Measurements from ENCODE around the gene ETHE1.
"Not testable (repeated sequence)": the region's sequence is repeated elsewhere in the genome, so short reads cannot be mapped to it uniquely, and the experiment has no call there.

ETHE1 gene

DNA sequence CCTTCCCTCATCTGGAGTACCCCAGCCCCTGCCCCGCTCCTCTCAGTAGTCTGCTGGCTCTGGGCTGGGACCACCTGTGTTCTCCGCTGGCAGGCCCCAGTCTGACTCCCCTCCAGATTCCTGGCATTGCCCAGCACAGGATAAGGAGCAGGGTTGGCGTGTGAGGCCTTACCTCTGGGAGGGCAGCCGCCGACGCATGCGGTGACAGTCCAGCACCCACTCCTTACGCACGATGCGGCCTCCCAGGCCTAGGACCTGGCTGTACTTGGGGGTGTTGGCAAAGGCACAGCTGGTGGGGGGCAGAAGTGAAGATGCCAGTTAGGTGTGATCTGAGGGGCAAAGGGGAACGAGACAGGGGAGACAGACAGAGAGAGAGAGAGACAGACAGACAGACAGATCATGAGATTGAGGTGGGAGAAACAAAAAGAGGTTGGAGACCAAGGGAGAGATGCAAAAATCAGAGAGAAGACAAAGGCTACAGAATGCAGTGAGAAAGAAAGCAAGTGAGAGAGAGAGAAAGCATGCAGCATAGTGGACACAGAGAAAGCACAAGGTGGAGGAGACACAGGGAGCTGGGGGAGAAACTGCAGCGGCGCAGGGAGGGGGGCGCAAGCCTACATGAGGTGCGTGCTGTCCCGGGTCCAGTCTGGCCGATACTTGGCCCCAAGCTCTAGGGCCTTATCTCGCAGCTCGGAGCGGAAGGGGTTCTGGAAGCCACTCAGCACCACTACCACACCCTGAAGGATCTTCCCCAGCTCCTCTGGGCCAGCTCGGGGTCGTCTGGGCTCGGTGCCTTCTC lies 24.6 kb upstream of the ETHE1 start:
- DNase-seq: no peak

DNA sequence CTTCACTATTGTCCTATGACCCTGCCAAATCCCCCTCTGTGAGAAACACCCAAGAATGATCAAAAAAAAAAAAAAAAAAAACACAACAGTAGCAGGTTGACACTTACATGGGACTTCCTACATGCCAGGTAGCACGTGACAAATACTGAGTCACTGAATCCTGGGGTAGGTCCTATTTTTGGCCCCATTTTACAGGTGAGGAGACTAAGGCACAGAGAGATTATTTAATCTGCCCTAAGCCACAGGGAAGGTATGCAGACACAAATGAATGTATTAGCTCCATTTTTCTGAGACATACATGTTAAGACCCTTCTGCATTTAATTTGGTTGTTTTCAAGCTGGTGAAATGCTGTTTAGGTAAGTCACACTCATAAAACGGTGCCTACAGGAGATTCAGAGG lies 21.7 kb upstream of the ETHE1 start:
- no peak for DNase-seq

DNA sequence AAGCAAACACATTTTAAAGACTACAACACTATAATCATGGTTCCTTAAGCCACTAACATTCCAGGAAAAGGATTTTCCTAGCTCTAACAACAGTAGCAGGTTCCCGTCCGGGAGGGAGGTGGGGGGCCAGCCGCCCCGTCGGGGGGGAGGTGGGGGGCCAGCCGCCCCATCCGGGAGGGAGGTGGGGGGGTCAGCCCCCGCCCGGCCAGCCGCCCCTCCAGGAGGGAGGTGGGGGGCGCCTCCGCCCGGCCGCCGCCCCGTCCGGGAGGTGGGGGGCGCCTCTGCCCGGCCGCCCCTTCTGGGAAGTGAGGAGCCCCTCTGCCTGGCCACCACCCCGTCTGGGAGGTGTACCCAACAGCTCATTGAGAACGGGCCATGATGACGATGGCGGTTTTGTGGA lies 20.9 kb upstream of the ETHE1 start:
- DNase-seq: not testable (repeated sequence)

DNA sequence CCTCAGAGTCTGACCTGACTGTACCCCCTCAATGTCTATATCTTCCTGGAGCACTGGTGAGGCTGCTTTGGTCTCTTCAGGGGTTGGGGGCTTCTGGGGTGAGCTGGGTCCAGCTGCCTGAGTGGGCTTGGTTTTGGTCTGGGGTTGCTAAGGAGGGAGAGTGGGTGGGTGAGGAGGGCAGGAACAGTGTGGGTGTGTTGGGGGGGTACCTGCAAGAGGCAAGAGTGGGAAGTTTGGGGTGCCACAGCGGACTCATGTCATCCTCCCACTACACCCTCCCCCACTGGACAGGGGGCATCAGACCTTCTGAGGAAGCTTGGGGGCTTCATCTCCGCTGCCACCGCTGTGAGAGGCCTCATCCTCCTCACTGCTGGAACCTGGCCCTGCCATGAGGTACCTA lies 19.6 kb upstream of the ETHE1 start:
- no peak for DNase-seq

DNA sequence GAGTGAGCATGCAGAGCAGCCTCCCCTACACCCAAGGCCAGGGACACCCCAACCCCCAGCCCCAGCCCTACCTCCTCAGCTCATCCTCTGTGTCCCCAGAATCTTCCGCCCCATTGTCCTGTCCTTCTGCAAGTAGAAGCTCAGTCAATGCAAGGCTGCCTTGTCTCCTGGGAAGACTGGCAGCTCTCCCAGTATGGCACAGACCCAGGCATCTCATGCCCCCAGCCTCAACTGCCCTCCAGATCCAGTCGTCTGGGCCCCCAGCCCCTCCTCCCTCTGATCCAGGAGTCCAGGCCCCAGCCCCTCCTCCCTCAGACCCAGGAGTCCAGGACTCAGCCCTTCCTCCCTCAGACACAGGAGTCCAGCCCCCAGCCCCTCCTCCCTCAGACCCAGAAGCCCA lies 19.0 kb upstream of the ETHE1 start:
- no peak for DNase-seq

DNA sequence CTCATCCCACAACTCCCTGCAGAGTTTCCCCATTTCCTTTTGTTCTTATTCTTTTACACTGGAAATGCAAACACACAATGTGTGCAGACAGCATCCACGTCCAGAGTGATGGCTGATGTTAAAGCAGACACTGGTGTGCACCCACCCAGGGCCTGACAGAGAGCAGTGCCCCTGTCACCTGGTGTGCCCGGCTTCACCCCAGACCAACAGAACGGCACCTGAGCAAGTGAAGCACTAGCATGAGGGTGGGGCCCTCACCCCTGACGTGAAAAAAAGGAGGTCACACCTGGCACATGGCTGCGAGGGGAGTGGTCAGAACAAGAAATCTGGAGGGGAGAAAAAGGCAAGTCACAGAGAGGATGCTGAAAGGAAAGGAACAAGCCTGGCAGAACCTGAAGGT lies 18.3 kb upstream of the ETHE1 start:
- DNase-seq: no peak

DNA sequence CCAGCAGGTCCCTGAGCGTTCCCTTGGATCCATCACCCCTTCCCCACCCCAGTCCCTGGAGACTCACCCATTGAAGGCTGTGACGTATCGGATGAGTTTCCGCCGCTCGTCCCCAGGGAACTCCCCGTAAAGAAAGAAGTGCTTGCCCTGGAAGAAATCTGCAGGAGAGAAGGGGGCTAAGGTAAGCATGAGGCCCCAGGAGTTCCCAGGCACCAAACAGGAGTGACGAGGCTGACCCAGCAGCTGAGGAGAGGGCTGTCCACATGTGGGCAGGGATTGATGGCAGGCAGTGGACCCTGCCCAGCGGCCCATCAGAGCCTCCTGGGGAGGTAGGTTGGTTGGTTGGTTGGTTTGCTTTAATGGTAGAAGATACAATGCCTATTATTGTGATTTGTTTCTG lies 17.1 kb upstream of the ETHE1 start:
- no peak for DNase-seq

DNA sequence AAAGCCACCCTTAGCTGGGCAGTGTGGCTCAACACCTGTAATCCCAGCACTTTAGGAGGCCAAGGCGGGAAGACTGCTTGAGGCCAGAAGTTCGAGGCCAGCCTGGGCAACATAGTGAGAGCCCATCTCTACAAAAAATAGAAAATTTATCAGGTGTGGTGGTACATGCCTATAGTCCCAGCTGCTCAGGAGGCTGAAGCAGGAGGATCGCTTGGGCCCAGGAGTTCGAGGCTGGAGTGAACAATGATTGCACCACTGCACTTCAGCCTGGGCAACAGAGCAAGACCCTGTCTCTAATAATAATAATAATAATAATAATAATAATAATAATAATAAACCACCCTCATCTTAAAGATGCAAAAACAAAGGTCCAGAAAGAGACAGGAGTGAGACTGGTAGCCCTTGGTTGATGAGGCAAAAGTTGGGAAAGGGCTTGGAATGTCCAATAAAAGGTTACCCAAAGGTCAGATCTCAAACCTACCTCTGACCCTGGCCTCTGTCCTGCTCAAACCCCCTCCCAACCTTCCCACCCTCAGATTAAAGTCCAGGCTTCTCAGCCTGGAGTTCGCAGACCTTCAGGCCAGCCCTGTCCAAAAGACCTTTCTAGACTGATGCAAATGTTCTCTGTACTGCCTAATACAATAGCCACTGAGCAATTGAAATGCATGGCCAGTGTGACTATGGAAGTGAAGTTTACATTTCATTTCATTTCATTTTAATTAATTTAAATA lies 15.1 kb upstream of the ETHE1 start:
- no peak for DNase-seq

DNA sequence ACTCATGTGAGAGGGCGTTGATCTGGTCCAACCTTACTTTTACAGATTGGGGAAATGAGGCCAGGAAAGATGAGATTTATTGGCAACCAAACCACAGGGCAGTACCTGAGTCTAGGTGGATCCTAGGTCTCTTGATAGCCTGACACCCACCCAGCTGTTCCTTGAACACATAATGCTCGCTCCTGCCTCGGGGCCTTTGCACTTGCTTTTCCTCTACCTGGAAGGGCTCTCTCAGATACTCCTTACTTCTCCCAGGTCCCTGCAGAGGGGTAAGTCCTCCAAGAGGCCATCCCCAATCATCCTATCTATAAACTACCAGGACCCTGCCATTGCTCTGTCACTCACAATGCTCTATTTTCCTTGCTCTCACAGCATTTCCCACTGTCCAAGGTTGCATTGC lies 13.4 kb upstream of the ETHE1 start:
- no peak for DNase-seq

DNA sequence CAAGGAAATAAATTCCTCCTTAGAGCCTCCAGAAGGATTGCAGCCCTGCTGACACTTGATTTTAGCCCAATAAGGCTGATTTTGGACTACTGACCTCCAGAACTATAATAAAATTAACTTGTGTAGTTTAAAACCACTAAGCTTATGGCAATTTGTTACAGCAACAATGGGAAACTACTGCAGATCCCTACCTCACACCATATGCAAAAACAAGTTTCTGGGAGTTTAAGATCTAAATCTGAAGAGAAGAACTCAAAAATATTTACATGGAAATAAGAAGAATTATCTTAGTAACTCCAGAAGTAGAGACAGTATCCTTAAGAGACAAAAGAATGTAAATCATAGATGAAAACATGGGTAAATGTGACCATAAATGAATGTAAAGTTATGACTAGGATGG lies 11.9 kb upstream of the ETHE1 start:
- DNase-seq: no peak

DNA sequence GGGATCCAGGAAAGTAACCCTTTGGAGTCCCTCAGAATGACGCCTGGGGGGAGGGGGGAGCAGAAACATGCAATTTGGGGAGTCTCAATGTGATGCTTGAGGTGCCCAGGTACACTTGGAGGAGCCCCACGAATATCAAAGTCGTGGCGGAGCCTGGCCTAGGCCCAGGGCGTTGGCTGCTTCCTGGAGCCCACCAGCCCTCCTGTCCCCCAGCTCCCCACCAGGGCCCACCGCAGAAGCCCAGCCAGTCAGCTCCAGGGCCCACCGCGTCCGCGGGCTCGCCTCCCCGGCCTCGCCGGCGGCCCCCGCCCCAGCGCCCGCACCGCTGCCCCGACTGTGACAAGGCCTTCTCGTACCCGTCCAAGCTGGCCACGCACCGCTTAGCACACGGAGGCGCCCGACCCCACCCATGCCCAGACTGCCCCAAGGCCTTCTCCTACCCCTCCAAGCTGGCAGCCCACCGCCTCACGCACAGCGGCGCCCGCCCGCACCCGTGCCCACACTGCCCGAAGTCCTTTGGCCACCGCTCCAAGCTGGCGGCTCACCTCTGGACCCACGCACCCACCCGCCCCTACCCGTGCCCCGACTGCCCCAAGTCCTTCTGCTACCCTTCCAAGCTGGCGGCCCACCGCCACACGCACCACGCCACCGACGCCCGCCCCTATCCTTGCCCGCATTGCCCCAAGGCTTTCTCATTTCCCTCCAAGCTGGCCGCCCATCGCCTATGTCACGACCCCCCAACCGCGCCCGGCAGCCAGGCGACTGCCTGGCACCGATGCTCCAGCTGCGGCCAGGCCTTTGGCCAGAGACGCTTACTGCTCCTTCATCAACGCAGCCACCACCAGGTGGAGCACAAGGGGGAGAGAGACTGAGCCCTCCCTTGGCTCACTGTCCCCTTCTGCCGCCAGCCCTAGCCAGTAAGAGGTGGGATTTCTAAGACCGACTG lies 8.1 kb upstream of the ETHE1 start:
- DNase-seq: no peak

DNA sequence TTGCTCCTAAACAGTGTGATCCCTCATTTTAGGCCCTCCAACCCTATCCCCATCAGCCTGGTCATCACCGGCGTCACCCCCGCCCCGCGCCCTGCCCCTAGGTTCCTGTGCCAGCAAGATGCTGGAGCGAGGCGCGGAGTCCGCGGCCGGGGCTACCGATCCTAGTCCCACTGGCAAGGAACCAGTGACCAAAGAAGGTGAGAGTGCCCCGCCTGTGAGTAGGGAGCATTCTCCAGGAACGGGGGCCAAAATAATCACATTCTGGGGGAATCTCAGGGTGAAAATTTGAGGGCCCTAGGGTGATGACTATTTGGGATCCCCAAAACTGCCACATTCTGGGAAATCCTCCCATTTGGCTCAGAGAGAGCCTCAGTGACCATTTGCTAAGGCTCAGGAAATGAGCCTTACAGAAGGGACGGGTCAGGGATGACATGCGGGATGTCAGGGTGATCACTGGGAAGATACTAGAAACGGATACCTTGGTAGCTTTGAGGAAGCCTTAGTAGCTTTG lies 7.4 kb upstream of the ETHE1 start:
- no peak for DNase-seq

DNA sequence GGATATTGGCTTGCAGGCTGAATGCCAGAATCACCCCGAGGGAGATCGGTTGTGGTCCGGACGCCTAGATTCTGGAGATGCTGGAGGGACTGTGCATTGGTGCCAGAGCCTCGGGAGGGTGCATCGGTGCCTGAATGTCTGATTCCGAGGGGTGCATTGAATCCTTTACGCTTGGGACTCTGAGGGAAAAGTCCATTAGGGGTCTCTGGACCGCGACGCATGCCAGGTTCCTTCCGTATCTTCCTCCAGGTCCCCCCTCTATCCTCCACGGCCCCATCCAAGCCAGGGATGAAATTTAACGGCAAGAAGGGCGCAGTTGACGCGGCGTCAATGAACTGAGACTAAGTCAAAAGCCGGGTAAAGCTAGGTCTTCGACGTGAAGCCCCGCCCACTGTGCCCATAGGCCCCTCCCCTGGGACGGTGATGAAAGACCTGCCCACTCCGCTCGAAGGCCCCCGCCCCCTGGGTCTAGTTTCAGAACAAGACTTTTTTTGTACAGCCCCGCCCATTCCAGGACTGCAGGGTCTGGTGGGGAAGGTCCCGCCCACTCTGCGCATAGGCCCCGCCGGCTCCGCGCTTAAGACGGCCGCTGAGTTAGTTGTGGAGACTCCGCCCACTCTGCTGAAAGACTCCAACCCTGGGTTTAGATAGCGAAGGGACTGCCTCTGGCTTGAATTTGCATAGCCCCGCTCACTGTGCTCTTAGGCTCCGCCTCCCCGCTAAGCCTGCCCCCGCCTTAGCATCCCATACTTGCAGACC lies 6.7 kb upstream of the ETHE1 start:
- peak; percentile 96 for DNase-seq

DNA sequence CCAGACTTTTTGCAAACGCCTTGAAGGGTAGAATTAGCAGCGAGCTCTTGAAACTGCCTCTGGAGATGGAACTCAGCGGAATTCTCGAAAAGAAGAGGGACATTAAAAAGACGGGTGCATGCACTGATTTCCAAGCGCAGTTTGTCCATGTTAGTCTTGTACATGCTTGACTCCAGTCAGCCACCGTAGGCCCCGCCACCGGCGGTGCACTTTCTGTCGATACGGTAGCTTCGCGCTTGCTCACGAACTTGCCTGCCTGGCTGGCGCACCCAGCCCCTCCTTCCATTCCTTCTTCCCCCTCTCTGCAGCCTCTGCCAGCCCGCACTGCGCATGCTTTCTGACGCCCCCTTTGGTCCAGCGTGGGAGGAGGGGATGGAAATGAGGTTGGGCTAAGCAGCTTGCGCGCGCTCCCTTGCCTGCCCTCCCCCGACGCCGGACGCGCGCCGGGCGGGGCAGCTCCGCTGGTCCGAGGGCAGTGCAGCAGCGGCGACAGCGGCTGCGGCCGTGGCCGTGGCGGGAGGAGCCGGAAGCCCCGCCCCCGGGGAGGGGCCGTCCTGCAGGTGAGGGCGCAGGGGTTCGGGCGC lies 6.1 kb upstream of the ETHE1 start, which contains the start of gene ZNF575:
Gene ZNF575 (plus strand): TSS at position 227 of the 584 bp plus-strand sequence. CDS start 1,235 bp downstream, outside the sequence.
- DNase-seq: peak; percentile 86

DNA sequence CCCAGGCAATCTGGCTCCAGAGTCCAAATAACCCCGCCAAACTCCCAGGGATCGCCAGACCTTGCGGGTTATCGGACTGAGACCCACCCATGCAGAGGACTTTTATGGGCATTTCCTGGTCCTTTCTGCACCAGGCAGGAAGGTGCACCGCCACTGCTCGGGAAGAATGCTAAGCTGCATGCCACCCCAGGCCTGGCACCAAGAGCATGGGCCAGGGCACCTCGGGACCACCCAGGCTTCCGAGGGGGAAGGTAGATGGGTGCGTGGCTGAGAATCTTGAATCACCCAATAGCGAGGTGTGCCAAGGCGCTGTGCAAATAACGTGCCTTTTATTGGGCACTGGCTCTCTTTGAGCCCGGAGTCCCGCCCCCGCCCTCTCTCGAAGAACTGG lies 5.6 kb upstream of the ETHE1 start:
- no peak for DNase-seq

DNA sequence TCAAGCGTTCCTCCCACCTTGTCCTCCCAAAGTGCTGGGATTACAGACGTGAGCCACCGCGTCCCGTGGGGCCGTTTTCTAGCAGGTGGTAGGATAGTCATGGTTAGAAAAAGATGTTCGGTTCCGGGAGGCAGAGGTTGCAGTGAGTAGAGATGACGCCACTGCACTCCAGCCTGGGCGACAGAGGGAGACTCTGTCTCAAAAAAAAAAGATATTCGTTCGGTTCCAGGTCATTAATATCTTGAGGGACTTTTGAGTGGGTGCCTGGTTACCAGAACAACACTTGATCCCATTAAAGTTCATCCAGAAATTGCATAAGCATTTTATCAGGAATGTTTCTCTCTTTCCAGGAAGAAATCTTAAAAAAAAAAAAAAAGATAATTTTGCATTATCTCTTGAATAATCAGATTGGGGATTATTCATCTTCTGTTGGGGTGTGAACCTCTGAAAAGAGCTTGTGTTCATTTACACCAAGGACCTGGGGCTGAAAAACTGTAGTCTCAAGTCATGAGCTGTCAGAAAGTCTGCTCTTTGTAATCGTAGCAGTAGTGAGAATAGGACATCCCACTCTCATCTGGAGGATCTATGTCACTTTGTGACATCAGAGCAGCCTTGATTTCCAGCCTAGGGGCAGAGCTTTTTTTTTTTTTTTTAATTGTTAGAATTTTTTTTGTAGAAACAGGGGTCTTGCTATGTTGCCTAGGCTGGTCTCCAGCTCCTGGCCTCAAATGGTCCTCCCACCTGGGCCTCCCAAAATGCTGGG lies 1.0 kb upstream of the ETHE1 start:
- no peak for DNase-seq

DNA sequence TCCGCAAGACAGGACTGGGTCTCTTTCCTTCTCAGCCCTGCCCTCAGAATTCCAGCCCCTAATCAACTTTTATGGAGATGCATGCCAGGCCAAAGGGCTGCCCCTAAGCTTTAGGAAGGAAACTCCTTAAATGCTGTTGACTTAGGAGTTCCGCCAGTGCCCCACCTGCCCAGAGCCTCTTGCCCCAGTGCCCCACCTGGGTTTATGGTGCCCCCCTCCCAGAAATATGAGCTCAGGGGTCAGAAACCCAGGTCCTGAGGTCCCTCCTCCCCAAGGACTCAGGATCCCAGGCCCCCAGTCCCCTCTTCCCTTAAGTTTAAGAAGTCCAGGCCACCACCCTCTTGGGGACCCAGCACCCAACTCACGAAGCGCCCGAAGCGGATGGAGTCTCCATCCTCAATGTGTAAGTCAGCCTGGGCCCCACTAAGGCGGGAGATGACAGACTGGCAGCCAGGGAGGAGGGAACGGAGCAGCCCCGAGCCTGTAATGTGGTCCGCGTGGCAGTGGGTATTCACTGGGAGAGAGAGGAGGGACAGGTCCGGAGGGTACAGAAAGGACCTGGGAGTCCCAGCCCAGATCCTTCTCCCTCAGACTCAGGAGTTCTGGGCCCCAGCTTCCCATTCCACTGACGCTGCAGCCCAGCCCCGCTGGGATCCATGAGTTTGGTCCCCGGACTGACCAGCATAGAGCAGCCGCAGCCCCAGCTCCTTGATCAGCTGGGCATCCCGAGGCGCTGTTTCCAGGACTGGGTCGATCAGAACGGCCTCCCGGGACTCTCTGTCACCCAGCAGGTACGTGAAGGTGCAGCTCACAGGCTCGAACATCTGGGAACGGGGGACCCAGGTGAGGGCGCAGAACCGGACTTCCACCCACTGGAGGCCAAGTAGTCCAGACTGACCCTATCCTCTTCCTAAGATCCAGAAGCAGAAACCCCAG lies 897 bp downstream of the ETHE1 start:
- no peak for DNase-seq

DNA sequence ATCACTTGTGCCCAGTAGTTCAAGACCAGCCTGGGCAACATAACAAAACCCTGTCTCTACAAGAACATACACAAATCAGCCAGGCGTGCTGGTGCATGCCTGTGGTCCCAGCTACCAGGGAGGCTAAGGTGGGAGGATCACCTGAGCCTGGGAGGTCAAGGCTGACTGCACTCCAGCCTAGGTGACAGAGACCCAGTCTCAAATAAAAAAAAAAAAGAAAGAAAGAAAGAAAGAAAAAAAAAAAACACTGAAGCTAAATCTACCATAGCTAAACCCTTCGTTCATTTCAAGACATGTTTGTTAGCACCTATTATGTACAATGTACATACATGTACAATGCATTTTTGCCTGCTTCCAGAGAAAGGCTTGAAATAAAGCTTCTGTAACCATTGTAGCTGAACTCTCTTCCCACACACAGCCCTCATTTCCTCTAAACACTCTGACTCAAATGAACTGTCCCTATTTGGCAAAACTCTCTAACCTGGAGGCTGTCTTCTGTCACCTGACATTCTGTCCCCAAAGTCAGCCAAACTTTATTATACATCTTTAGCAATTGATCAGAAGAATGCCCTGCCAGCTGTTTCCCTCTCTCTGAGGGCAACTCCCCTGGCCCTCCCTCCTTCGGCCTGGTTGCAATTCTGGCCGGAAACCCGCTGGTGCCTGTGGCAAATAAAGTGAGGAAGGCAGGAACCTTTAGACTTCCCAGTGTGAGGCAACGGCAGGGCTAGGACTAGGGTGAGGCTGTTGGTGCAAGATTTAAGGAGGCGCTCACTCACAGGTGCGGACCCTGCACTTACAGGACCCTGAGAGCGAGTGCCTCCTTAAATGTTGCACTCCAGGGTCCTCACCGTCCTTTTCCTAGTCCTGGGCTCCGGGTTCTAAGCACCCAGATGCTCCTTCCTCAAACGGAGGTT lies 1.8 kb downstream of the ETHE1 start:
- peak; percentile 35 for DNase-seq

DNA sequence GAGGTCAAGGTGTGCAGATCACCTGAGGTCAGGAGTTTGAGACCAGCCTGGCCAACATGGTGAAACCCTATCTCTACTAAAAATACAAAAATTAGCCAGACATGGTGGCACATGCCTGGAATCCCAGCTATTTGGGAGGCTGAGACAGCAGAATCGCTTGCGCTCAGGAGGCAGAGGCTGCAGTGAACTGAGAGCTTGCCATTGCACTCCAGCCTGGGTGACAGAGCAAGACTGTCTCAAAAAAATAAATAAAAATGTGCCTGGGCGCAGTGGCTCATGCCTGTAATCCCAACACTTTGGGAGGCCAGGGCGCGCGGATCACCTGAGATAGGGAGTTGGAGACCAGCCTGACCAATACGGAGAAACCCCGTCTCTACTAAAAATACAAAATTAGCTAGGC lies 3.3 kb downstream of the ETHE1 start:
- not testable (repeated sequence) for DNase-seq
